IPS-18c (cell line): Measurements from ENCODE around the gene MYT1.
"Not testable (repeated sequence)": the region's sequence is repeated elsewhere in the genome, so short reads cannot be mapped to it uniquely, and the experiment has no call there.

Experiments
- H3K4me3 ChIP-seq: 2 replicates; pipeline ENCODE4 v1.7.0; 2013; ENCODE audit warnings: low read depth, mild to moderate bottlenecking, low read length, moderate library complexity; ENCODE audit not compliant: insufficient read depth
- H3K9me3 ChIP-seq: one replicate; pipeline ENCODE4 v1.6.1; 2013; ENCODE audit warnings: mild to moderate bottlenecking, low read length, moderate library complexity; ENCODE audit not compliant: control insufficient read depth, insufficient read depth

The MYT1 gene

GRCh38 chr20:64228751-64229506 is 64.7 kb downstream of the MYT1 start:
- peaks cover 2% of the 10 kb centered on the region for H3K9me3 ChIP-seq

GRCh38 chr20:64229507-64230061 is 65.3 kb downstream of the MYT1 start:
- no peak overlapping the region for H3K4me3 ChIP-seq
- H3K9me3 ChIP-seq, result peaks cover 2% of the 10 kb centered on the region

More at GRCh38 chr20:64228751-64229506, 64.7 kb downstream of the MYT1 start:
- H3K4me3 ChIP-seq, result no peak overlapping the region

GRCh38 chr20:64230461-64231145 is 66.4 kb downstream of the MYT1 start:
- peaks cover 2% of the 10 kb centered on the region for H3K9me3 ChIP-seq
- no peak overlapping the region for H3K4me3 ChIP-seq

- Histone ChIP-seq H3K9me3 (peaks cover 2% of the 10 kb centered on the region), H3K4me3 (no peak overlapping the region)
Observed at GRCh38 chr20:64231621-64232550, 67.6 kb downstream of the MYT1 start.

- H3K4me3 ChIP-seq, result no peak overlapping the region
- peaks cover 2% of the 10 kb centered on the region for H3K9me3 ChIP-seq
Observed at GRCh38 chr20:64232794-64233193, 68.5 kb downstream of the MYT1 start.

GRCh38 chr20:64233725-64234124 is 69.5 kb downstream of the MYT1 start:
- peaks cover 2% of the 10 kb centered on the region for H3K9me3 ChIP-seq
- no peak overlapping the region for H3K4me3 ChIP-seq

- no peak overlapping the region for H3K4me3 ChIP-seq
- no peaks in the 10 kb centered on the region for H3K9me3 ChIP-seq
Observed at GRCh38 chr20:64234291-64234791, 70.1 kb downstream of the MYT1 start.

- H3K4me3 ChIP-seq, H3K9me3 ChIP-seq: not testable (repeated sequence)
Observed at GRCh38 chr20:64234921-64235565, 70.8 kb downstream of the MYT1 start.

- no peaks in the 10 kb centered on the region for H3K9me3 ChIP-seq
- no peak overlapping the region for H3K4me3 ChIP-seq
Observed at GRCh38 chr20:64236137-64237088, 72.2 kb downstream of the MYT1 start.

GRCh38 chr20:64237316-64237715 is 73.1 kb downstream of the MYT1 start:
- H3K9me3 ChIP-seq, result no peaks in the 10 kb centered on the region
- no peak overlapping the region for H3K4me3 ChIP-seq

GRCh38 chr20:64238115-64238825 is 74.0 kb downstream of the MYT1 start:
- Histone ChIP-seq H3K9me3 (no peaks in the 10 kb centered on the region), H3K4me3 (no peak overlapping the region)

- H3K9me3 ChIP-seq, result no peaks in the 10 kb centered on the region
Observed at GRCh38 chr20:64238851-64239387, 74.7 kb downstream of the MYT1 start.

GRCh38 chr20:64239449-64240242 is 75.4 kb downstream of the MYT1 start:
- H3K4me3 ChIP-seq, result no peak overlapping the region
- H3K9me3 ChIP-seq, result no peaks in the 10 kb centered on the region

More at GRCh38 chr20:64238851-64239387, 74.7 kb downstream of the MYT1 start:
- H3K4me3 ChIP-seq, result no peak overlapping the region

GRCh38 chr20:64240243-64241015 is 76.2 kb downstream of the MYT1 start:
- H3K4me3 ChIP-seq, result no peak overlapping the region

More at GRCh38 chr20:64240243-64241015, 76.2 kb downstream of the MYT1 start:
- H3K9me3 ChIP-seq, result no peaks in the 10 kb centered on the region
